HG03095 (cell line): ENCODE data around the gene MERTK.
"Not testable (repeated sequence)": the region's sequence is repeated elsewhere in the genome, so short reads cannot be mapped to it uniquely, and the experiment has no call there.

ENCODE experiments used
- ATAC-seq: cut with Tn5 transposase; IDR thresholded peaks from one replicate; pipeline ENCODE4 v1.9.1; 2021; ENCODE audit warnings: moderate library complexity; ENCODE audit not compliant: unreplicated experiment

The MERTK gene

GRCh38 chr2:111897924-111898702, at the start of gene MERTK:
Gene MERTK, plus strand, starts transcription at chr2:111898607. Its CDS starts 129 bp downstream, at chr2:111898736.
- no peak for ATAC-seq

GRCh38 chr2:111850646-111851045, 47.8 kb upstream of the MERTK start:
- ATAC-seq = not testable (repeated sequence)

- not testable (repeated sequence) for ATAC-seq
These were observed 45.9 kb upstream of the MERTK start for GRCh38 chr2:111852544-111852943.

- ATAC-seq = not testable (repeated sequence)
These were observed 38.4 kb upstream of the MERTK start for GRCh38 chr2:111860005-111860404.

GRCh38 chr2:111865124-111865523, 33.3 kb upstream of the MERTK start:
- ATAC-seq = not testable (repeated sequence)

- ATAC-seq = not testable (repeated sequence)
These were observed 25.6 kb upstream of the MERTK start for GRCh38 chr2:111872806-111873205.

- peak; percentile 87 for ATAC-seq
These were observed 14.5 kb upstream of the MERTK start, which contains the start of gene ANAPC1 for GRCh38 chr2:111883661-111884591. Gene ANAPC1, minus strand, starts transcription at chr2:111884193. Its CDS starts 3,368 bp downstream, at chr2:111880825.

- no peak for ATAC-seq
These were observed 13.8 kb upstream of the MERTK start for GRCh38 chr2:111884592-111884964.

GRCh38 chr2:111896024-111896423, 2.4 kb upstream of the MERTK start:
- ATAC-seq = no peak

GRCh38 chr2:111896576-111896975, 1.8 kb upstream of the MERTK start:
- ATAC-seq = no peak

GRCh38 chr2:111897630-111897923, 830 bp upstream of the MERTK start:
- no peak for ATAC-seq

GRCh38 chr2:111898703-111899514, 502 bp downstream of the MERTK start:
- no peak for ATAC-seq

GRCh38 chr2:111900859-111901258, 2.5 kb downstream of the MERTK start:
- ATAC-seq = no peak

- no peak for ATAC-seq
These were observed 5.1 kb downstream of the MERTK start for GRCh38 chr2:111903516-111903915.

GRCh38 chr2:111903930-111904439, 5.6 kb downstream of the MERTK start:
- ATAC-seq = no peak

GRCh38 chr2:111904726-111905474, 6.5 kb downstream of the MERTK start:
- no peak for ATAC-seq

GRCh38 chr2:111905475-111905869, 7.1 kb downstream of the MERTK start:
- not testable (repeated sequence) for ATAC-seq

GRCh38 chr2:111905990-111906735, 7.8 kb downstream of the MERTK start:
- no peak for ATAC-seq

GRCh38 chr2:111908578-111908977, 10.2 kb downstream of the MERTK start:
- ATAC-seq = no peak
